ENCODE data around the gene EIF1AD. TPM values are rescaled to one million over a fixed set of nuclear protein-coding genes. Genes with fewer than 3 reads are reported as not detected.
"Not testable (repeated sequence)": the region's sequence is repeated elsewhere in the genome, so short reads cannot be mapped to it uniquely, and the experiment has no call there.

Gene EIF1AD
- total and polyA plus RNA-seq, 4 donors: 22.0 to 33.2 (median 28.7) TPM

GRCh38 chr11:66011239-66011784, 9.4 kb upstream of the EIF1AD start:
- H3K27ac ChIP-seq (ENCODE audit: low read depth in 1 of 2, low read length in 1 of 2): peak overlapping the region in 1 of 2 donors; percentile 72

DNA sequence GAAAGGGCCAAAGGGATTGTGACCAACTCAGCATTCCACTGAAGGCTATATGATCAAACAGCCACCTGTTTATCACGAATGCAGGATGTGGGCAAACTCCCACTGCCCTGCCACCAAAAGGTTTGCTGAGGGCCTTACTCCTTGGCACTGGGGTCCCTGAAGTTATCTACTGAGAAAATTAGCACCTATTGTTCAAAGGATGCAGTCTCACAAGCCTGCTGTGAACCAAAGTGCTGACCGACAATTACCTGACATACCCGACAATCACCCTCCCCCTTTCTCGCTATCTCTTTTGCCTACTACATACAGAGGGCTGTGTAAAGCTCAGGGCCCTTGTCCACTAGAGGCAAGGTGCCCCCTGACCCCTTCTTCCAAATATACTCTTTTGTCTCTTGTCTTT, 8.1 kb upstream of the EIF1AD start:
- ATAC-seq (ENCODE audit: insufficient read depth, low FRiP score); H3K9ac ChIP-seq (ENCODE audit: insufficient read depth in 1 of 2, low read length in 2 of 2); H3K4me3 ChIP-seq; H3K4me1 ChIP-seq (ENCODE audit: control insufficient read depth in 5 of 5, insufficient read depth in 5 of 5, low read length in 5 of 5); H3K36me3 ChIP-seq (ENCODE audit: control insufficient read depth in 4 of 4, insufficient read depth in 4 of 4, low read length in 4 of 4); H3K9me3 ChIP-seq (ENCODE audit: control insufficient read depth in 4 of 4, insufficient read depth in 3 of 4, low read length in 3 of 4); H3K27ac ChIP-seq (ENCODE audit: low read depth in 1 of 2, low read length in 1 of 2); DNase-seq: not testable (repeated sequence)
- 73 to 81% methylated on average over 4 of the region's 4 CpGs for WGBS, 2 donors
- H3K27me3 ChIP-seq (ENCODE audit: control insufficient read depth in 3 of 3, insufficient read depth in 3 of 3, low read length in 2 of 3): peaks cover 0 to 24% (median 20%) of the 10 kb centered on the region in 3 donors

More at GRCh38 chr11:66011239-66011784, 9.4 kb upstream of the EIF1AD start:
- Histone ChIP-seq H3K9ac (ENCODE audit: insufficient read depth in 1 of 2, low read length in 2 of 2) (no peak overlapping the region), H3K9me3 (ENCODE audit: control insufficient read depth in 4 of 4, insufficient read depth in 3 of 4, low read length in 3 of 4) (no peaks in the 10 kb centered on the region), H3K27me3 (ENCODE audit: control insufficient read depth in 3 of 3, insufficient read depth in 3 of 3, low read length in 2 of 3) (peaks cover 0 to 24% (median 20%) of the 10 kb centered on the region in 3 donors), H3K4me1 (ENCODE audit: control insufficient read depth in 5 of 5, insufficient read depth in 5 of 5, low read length in 5 of 5) (peaks cover 0 to 9% (median 0%) of the 10 kb centered on the region in 5 donors), H3K4me3 (no peak overlapping the region), H3K36me3 (ENCODE audit: control insufficient read depth in 4 of 4, insufficient read depth in 4 of 4, low read length in 4 of 4) (no peaks in the 10 kb centered on the region)
- ATAC-seq (ENCODE audit: insufficient read depth, low FRiP score): peak; percentile 56
- peak; percentile 55 to 77 (median 75) for DNase-seq
- 36 to 62% methylated on average over 13 to 14 of the region's 14 CpGs for WGBS, 2 donors
- no peak for TF ChIP-seq CTCF (IDR thresholded peaks at IDR 0.05; ENCODE audit: control extremely low read depth, extremely low read depth)

GRCh38 chr11:66008468-66009101, 6.6 kb upstream of the EIF1AD start:
- Histone ChIP-seq H3K27me3 (ENCODE audit: control insufficient read depth in 3 of 3, insufficient read depth in 3 of 3, low read length in 2 of 3) (peaks cover 0 to 24% (median 20%) of the 10 kb centered on the region in 3 donors), H3K9me3 (ENCODE audit: control insufficient read depth in 4 of 4, insufficient read depth in 3 of 4, low read length in 3 of 4) (no peaks in the 10 kb centered on the region), H3K36me3 (ENCODE audit: control insufficient read depth in 4 of 4, insufficient read depth in 4 of 4, low read length in 4 of 4) (peaks cover 0 to 16% (median 13%) of the 10 kb centered on the region in 4 donors), H3K4me3 (no peak overlapping the region), H3K27ac (ENCODE audit: low read depth in 1 of 2, low read length in 1 of 2) (no peak overlapping the region), H3K9ac (ENCODE audit: insufficient read depth in 1 of 2, low read length in 2 of 2) (no peak overlapping the region), H3K4me1 (ENCODE audit: control insufficient read depth in 5 of 5, insufficient read depth in 5 of 5, low read length in 5 of 5) (peaks cover 0 to 5% (median 0%) of the 10 kb centered on the region in 5 donors)
- no peak for ATAC-seq (ENCODE audit: insufficient read depth, low FRiP score)
- 55% methylated on average over 10 of the region's 10 CpGs for WGBS, 2 donors
- DNase-seq: no peak
- TF ChIP-seq CTCF (IDR thresholded peaks at IDR 0.05; ENCODE audit: control extremely low read depth, extremely low read depth): no peak

GRCh38 chr11:66008095-66008467, 6.1 kb upstream of the EIF1AD start:
- Histone ChIP-seq H3K27me3 (ENCODE audit: control insufficient read depth in 3 of 3, insufficient read depth in 3 of 3, low read length in 2 of 3) (peaks cover 0 to 23% (median 19%) of the 10 kb centered on the region in 3 donors), H3K4me1 (ENCODE audit: control insufficient read depth in 5 of 5, insufficient read depth in 5 of 5, low read length in 5 of 5) (peaks cover 0 to 10% (median 4%) of the 10 kb centered on the region in 5 donors), H3K4me3 (no peak overlapping the region), H3K27ac (ENCODE audit: low read depth in 1 of 2, low read length in 1 of 2) (no peak overlapping the region), H3K9ac (ENCODE audit: insufficient read depth in 1 of 2, low read length in 2 of 2) (no peak overlapping the region), H3K9me3 (ENCODE audit: control insufficient read depth in 4 of 4, insufficient read depth in 3 of 4, low read length in 3 of 4) (no peaks in the 10 kb centered on the region), H3K36me3 (ENCODE audit: control insufficient read depth in 4 of 4, insufficient read depth in 4 of 4, low read length in 4 of 4) (peaks cover 0 to 18% (median 14%) of the 10 kb centered on the region in 4 donors)
- 73 to 93% methylated on average over 2 of the region's 2 CpGs for WGBS, 2 donors
- no peak for TF ChIP-seq CTCF (IDR thresholded peaks at IDR 0.05; ENCODE audit: control extremely low read depth, extremely low read depth)
- DNase-seq: no peak
- ATAC-seq (ENCODE audit: insufficient read depth, low FRiP score): no peak

Measured in lung (tissue), 12 donors.